CD14-positive monocyte (primary cell): ENCODE measurements around the gene PDE7B. TPM values are rescaled to one million over a fixed set of nuclear protein-coding genes. Genes with fewer than 3 reads are reported as not detected.

Experiments used
- DNase-seq, 3 donors: peaks; one replicate each; pipeline ENCODE4 v3.0.0-alpha.2; 2011 to 2022
- H2AFZ ChIP-seq: 2 replicates; pipeline ENCODE4 v1.6.0; 2012; ENCODE audit warnings: mild to moderate bottlenecking, low read depth, low read length, inconsistent platforms; ENCODE audit not compliant: insufficient read depth, poor library complexity, severe bottlenecking
- H3K27ac ChIP-seq, 2 donors: 1 replicate in 1 of 2; 2 replicates in 1 of 2; pipeline ENCODE4 v1.5.1; 2012 to 2013; ENCODE audit warnings: low read length in 2 of 2, control low read depth in 1 of 2, inconsistent platforms in 1 of 2, low read depth in 1 of 2, mild to moderate bottlenecking in 1 of 2
- H3K27me3 ChIP-seq, 2 donors: one replicate each; pipeline versions ENCODE4 v1.6.0 to v1.6.1; 2011 to 2013; ENCODE audit warnings: low read length in 2 of 2; ENCODE audit not compliant: control insufficient read depth in 2 of 2, insufficient read depth in 2 of 2
- H3K36me3 ChIP-seq, 2 donors: replicated peaks in 1 of 2; 1 replicate in 1 of 2; 2 replicates in 1 of 2; pipeline versions ENCODE4 v1.5.1 to v1.6.1; 2012 to 2013; ENCODE audit warnings: low read length in 2 of 2, control low read depth in 1 of 2, inconsistent platforms in 1 of 2, mild to moderate bottlenecking in 1 of 2; ENCODE audit not compliant: insufficient read depth in 2 of 2, control insufficient read depth in 1 of 2
- H3K4me1 ChIP-seq, 2 donors: 1 replicate in 1 of 2; 2 replicates in 1 of 2; pipeline versions ENCODE4 v1.5.1 to v1.6.1; 2012 to 2013; ENCODE audit warnings: low read length in 2 of 2, control low read depth in 1 of 2, inconsistent platforms in 1 of 2, mild to moderate bottlenecking in 1 of 2, moderate library complexity in 1 of 2; ENCODE audit not compliant: insufficient read depth in 2 of 2, control insufficient read depth in 1 of 2
- H3K4me2 ChIP-seq: replicated peaks from 2 replicates; pipeline ENCODE3; 2012; ENCODE audit warnings: low read length, moderate library complexity, mild to moderate bottlenecking; ENCODE audit not compliant: poor library complexity, severe bottlenecking; ENCODE audit errors: extremely low read depth
- H3K4me3 ChIP-seq, 3 experiments: fragments of 200-600 bp in 1 of 3; sonication (generic) in 1 of 3; replicated peaks in 1 of 3; 1 replicate in 2 of 3; 2 replicates in 1 of 3; pipeline ENCODE4 v1.5.1; 2011 to 2013; ENCODE audit warnings: low read length in 3 of 3, mild to moderate bottlenecking in 3 of 3, control low read depth in 2 of 3, low read depth in 2 of 3, inconsistent platforms in 1 of 3, moderate library complexity in 1 of 3
- H3K79me2 ChIP-seq: 2 replicates; pipeline ENCODE4 v1.6.0; 2012; ENCODE audit warnings: mild to moderate bottlenecking, control low read depth, inconsistent platforms, low read length, moderate library complexity; ENCODE audit not compliant: insufficient read depth
- H3K9ac ChIP-seq: 2 replicates; pipeline ENCODE4 v1.6.0; 2017; ENCODE audit warnings: low read length, mild to moderate bottlenecking; ENCODE audit not compliant: insufficient read depth, poor library complexity, severe bottlenecking
- H3K9me3 ChIP-seq, 2 donors: replicated peaks in 1 of 2; 1 replicate in 1 of 2; 2 replicates in 1 of 2; pipeline versions ENCODE4 v1.5.1 to v1.6.1; 2012 to 2013; ENCODE audit warnings: low read length in 2 of 2, control low read depth in 1 of 2; ENCODE audit not compliant: control insufficient read depth in 1 of 2, insufficient read depth in 1 of 2
- H4K20me1 ChIP-seq: 2 replicates; pipeline ENCODE4 v1.6.0; 2012; ENCODE audit warnings: mild to moderate bottlenecking, low read length, control low read depth, moderate library complexity; ENCODE audit not compliant: insufficient read depth
- H3K27ac Mint-ChIP-seq, 7 donors: one replicate each; pipeline ENCODE4 v1.8.0; 2020; ENCODE audit warnings: mild to moderate bottlenecking in 7 of 7, mixed read lengths in 7 of 7, moderate library complexity in 6 of 7, inconsistent platforms in 2 of 7
- H3K27me3 Mint-ChIP-seq, 3 donors: one replicate each; pipeline ENCODE4 v1.8.0; 2021 to 2022; ENCODE audit warnings: low read depth in 3 of 3, mild to moderate bottlenecking in 3 of 3, mixed read lengths in 3 of 3, moderate library complexity in 3 of 3, inconsistent platforms in 1 of 3
- H3K36me3 Mint-ChIP-seq, 2 donors: one replicate each; pipeline ENCODE4 v1.8.0; 2020; ENCODE audit warnings: mixed read lengths in 2 of 2, inconsistent platforms in 1 of 2, mild to moderate bottlenecking in 1 of 2
- H3K4me1 Mint-ChIP-seq: one replicate; pipeline ENCODE4 v1.8.0; 2020; ENCODE audit warnings: mild to moderate bottlenecking, mixed read lengths
- H3K4me3 Mint-ChIP-seq, 2 donors: one replicate each; pipeline ENCODE4 v1.8.0; 2020; ENCODE audit warnings: mild to moderate bottlenecking in 2 of 2, mixed read lengths in 2 of 2, moderate library complexity in 1 of 2
- H3K9me3 Mint-ChIP-seq, 7 donors: one replicate each; pipeline ENCODE4 v1.8.0; 2020 to 2022; ENCODE audit warnings: mixed read lengths in 7 of 7, mild to moderate bottlenecking in 6 of 7, moderate library complexity in 6 of 7, inconsistent platforms in 2 of 7
- CTCF ChIP-seq: fragments of 200-600 bp; IDR thresholded peaks from one replicate; pipeline ENCODE4 v1.8.0; 2022; ENCODE audit warnings: antibody characterized with exemption, mild to moderate bottlenecking
- WGBS: methylation state at CpG from one replicate; pipeline ENCODE4 v1.1.5; 2013; ENCODE audit warnings: missing lambda C conversion rate; ENCODE audit not compliant: insufficient coverage; 5-methylcytosine and 5-hydroxymethylcytosine counted together
- intact Hi-C, 2 donors: fragments of 100-400 bp; cut with micrococcal nuclease; formaldehyde crosslinking; loops; one replicate each; pipeline versions ENCODE4 v1.15.0 to v1.15.1; 2023
- polyA plus RNA-seq, 3 donors: library from polyadenylated mRNA; depleted of rRNA in 1 of 3; unstranded in 2 of 3; stranded (reverse) in 1 of 3; fragments of 300-500 nt in 2 of 3; fragments of >200 nt in 1 of 3; fragmentation: Illumina TruSeq in 2 of 3; gene quantifications; 1 replicate in 2 of 3; 2 replicates in 1 of 3; pipeline ENCODE4 v1.2.3, GENCODE V29; 2012 to 2021

Gene PDE7B
- polyA plus RNA-seq, 3 donors, result 0.37 to 1.1 (median 0.89) TPM

DNA sequence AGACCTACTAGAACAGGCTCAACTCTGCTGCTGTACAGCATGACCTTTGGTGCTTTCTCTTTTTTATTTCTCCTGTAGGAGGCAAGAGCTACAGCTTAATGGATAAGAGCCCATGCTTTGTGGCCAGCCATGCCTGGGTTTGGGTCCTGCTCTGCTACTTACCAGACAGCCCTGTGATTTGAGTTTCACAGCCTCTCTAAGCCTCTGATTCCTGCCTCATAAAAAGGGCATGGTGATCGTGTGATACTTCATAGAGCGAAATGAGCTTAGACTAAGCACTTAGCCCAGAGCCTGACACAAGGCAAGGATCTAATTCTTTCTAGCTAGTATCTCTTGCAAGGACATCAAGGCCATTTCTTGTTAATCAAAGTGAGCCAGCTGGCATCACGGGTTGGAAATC, 19.3 kb upstream of the PDE7B start:
- no peak overlapping the region for H2AFZ ChIP-seq
- no peak overlapping the region for H3K9ac ChIP-seq
- no peaks in the 10 kb centered on the region for H3K4me1 Mint-ChIP-seq
- peaks cover 2 to 3% of the 10 kb centered on the region in 2 donors for H3K27me3 ChIP-seq
- no peaks in the 10 kb centered on the region for H3K36me3 Mint-ChIP-seq
- H3K4me3 Mint-ChIP-seq, result no peak overlapping the region
- H3K79me2 ChIP-seq, result no peaks in the 10 kb centered on the region
- peaks cover 5 to 12% (median 12%) of the 10 kb centered on the region in 3 donors for H3K27me3 Mint-ChIP-seq
- no peaks in the 10 kb centered on the region for H4K20me1 ChIP-seq
- no peaks in the 10 kb centered on the region for H3K9me3 ChIP-seq
- H3K27ac ChIP-seq, result no peak overlapping the region
- H3K27ac Mint-ChIP-seq, result no peak overlapping the region
- TF ChIP-seq CTCF, result no peak
- intact Hi-C loops, result no loop called here
- H3K4me1 ChIP-seq, result no peaks in the 10 kb centered on the region
- no peak overlapping the region for H3K4me2 ChIP-seq
- peaks cover 0 to 3% (median 0%) of the 10 kb centered on the region in 7 donors for H3K9me3 Mint-ChIP-seq
- no peak overlapping the region for H3K4me3 ChIP-seq
- 100% methylated on average over 1 of the region's 3 CpGs for WGBS
- no peaks in the 10 kb centered on the region for H3K36me3 ChIP-seq
- DNase-seq, result no peak

- no peaks in the 10 kb centered on the region for H3K9me3 Mint-ChIP-seq
- Histone ChIP-seq H3K4me1 (no peaks in the 10 kb centered on the region), H3K4me2 (no peak overlapping the region), H3K9me3 (no peaks in the 10 kb centered on the region), H3K36me3 (no peaks in the 10 kb centered on the region), H4K20me1 (no peaks in the 10 kb centered on the region), H2AFZ (no peak overlapping the region), H3K27me3 (peaks cover 2 to 3% of the 10 kb centered on the region in 2 donors), H3K9ac (no peak overlapping the region), H3K27ac (no peak overlapping the region), H3K4me3 (no peak overlapping the region), H3K79me2 (no peaks in the 10 kb centered on the region)
- no peak overlapping the region for H3K4me3 Mint-ChIP-seq
- TF ChIP-seq CTCF, result no peak
- WGBS, result no CpG with 5 or more reads among the region's 1 CpG
- intact Hi-C loops, result no loop called here
- H3K36me3 Mint-ChIP-seq, result no peaks in the 10 kb centered on the region
- no peak for DNase-seq
- H3K4me1 Mint-ChIP-seq, result no peaks in the 10 kb centered on the region
- H3K27me3 Mint-ChIP-seq, result peaks cover 5 to 15% (median 12%) of the 10 kb centered on the region in 3 donors
- H3K27ac Mint-ChIP-seq, result no peak overlapping the region
Measured at GRCh38 chr6:135833771-135834170, 17.7 kb upstream of the PDE7B start.
